ENCODE results near the gene ID2.
"Not testable (repeated sequence)": the region's sequence is repeated elsewhere in the genome, so short reads cannot be mapped to it uniquely, and the experiment has no call there.

The ID2 gene

DNA sequence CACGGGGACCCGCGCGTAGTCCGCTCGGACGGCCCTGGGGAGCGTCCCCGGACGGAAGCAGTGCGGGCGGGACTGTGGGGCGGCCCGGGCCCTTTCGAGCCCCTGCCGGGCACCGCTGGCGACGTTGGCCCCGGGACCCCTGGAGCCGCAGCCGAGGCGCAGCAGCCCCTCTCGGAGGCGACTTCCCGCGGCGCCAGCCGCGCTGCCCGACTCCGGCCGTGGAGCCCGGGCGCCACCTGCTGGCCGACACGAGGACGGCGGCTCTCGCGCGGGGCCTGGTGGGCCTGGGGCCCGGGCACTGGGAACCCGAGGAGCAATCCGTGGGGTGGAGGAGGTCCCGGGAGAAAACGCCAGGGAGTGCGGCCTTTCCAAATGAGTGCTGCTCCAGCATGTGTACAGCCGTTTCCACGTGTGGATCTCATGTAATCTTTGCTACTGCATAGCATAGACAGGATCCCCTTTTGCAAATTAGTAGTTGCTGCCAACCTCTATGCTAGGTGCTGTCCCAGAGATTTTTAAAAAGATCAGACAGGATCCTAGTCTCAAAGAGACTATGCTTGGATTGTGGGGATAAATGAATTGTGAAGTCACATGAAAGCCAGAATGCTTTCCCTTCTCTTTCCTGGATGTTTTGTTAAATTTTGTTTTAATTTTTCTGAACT lies 4.0 kb downstream of the ID2 start:
- peak; percentile 90 for DNase-seq (ENCODE audit: low spot score)

DNA sequence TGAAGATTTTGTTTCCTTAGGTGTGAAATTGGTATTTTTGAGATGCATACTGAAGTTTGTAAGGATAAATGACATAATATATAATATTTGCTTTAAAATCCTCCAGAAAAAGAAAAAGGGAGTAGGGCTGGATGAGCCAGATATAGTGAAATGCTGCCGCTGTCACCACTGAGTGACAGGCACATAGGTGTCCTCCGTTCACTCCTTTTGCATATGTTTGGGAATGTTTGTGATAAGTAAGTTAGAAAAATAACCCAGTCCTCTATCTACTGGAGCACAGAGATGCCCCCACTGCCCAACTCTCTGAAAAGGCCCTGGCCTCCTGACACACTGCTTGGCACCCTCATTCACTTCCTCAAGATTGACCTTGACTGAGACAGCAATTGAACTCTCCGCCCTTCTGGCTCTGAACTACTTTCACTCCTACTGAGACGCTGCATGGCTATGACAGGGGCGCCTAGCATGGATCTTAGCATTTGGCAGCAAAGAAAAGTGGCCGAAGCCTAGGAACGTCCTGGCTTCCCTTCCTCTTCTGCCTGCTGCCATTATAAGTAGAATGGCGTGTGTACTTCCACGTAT lies 10.1 kb downstream of the ID2 start:
- no peak for DNase-seq (ENCODE audit: low spot score)

DNA sequence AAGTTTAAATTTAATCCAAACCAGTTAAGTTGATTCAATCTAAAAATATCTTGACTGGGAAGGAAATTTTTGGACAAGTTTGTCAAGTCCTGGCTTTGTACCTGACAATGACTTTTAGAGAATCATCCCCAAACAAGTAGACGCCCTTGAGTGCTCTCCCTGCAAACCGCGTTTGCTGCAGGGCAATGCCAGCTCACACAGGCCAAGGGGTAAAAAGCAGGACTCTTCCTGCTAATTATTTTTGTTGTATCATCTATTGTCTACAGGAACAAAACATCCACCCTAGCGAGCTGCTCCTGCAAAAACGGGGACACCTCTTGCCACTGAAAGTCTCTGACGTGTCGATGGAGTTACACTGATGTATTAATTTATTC lies 10.9 kb downstream of the ID2 start:
- no peak for DNase-seq (ENCODE audit: low spot score)

DNA sequence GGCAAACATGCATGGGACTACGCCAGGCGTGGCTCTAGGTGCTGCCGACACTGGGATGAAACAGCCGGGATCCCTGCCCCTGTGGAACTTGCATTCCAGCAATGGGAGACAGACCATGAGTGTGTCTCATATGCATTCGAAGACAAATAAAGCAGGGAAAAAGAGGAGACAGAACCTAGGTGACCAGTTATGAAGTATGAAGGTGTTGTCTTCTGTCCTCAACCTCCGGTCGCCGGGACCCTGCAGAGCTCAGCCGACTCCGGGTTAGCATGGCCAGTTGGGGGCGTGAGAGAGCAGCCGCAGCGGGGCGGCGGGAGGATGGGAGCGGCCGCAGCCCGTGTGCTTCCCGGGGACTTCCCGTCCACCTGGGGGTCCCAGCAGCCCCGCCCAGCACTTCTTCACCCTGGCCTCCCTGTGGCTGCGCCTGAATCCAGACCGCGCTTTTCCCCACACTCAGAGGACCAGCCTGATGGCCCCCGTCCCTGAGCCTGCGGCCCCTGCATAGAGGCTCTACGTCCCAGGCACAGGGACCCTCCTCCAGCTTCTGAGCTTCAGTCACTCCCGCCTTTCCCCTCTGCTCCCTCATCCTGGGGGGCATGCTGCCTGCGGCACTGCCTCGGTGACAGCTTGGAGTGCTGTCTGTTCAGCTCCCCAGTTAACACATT lies 11.4 kb downstream of the ID2 start:
- DNase-seq (ENCODE audit: low spot score) = peak; percentile 86

DNA sequence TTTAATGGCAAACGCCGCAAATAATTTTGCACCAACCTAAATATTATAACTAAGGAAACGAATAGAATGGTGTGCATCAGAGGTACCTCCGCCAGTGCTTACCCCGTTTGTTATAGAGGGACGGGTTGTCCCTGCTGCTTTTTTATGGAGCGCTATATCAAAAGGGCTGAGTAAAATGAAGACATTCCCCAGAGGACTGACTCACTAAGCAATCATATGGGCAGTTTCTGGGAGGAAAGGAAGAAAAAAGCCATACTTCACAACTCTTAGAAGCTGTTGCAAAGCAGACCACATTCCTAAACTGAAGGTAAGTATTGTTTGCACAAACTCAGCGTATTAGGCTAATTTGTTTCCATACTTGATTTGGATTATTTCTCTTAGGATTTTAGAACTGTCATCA lies 12.9 kb downstream of the ID2 start:
- no peak for DNase-seq (ENCODE audit: low spot score)

DNA sequence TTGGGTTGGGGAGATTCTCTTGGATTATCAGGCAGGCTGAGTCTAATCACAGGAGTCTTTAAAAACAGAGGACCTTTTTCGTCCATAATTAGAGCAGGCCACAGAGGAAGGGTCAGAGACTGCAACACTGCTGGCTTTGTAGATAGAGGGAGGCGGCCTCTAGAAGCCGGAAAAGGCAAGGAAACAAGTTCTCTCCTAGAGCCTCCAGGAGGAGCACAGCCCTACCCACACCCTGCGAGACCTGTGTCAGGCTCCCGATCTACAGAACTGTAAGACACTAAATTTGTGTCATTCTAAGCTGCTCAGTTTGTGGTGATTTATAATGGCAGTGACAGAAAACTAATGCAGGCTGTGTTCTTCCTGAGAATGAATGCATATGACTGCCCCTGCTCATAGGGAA lies 15.3 kb downstream of the ID2 start:
- no peak for DNase-seq (ENCODE audit: low spot score)

DNA sequence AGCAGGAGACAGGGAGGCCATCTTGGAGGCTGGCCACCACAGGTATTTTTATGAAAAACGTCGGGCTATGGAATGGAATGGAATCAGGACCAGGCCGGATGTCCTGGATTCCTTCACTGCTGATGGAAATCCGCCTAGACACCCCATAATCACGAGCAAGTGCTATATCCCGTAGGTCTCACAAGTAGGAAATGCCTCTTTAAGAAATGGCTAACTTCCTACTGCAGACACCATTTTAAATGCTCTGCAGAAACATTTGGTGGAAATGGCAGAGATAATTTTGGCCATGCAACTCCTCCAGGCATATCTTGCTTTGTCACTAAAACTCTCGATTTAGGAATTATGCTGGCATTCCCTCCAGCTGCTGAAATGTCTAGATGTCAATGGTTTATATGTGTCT lies 18.0 kb downstream of the ID2 start:
- no peak for DNase-seq (ENCODE audit: low spot score)

DNA sequence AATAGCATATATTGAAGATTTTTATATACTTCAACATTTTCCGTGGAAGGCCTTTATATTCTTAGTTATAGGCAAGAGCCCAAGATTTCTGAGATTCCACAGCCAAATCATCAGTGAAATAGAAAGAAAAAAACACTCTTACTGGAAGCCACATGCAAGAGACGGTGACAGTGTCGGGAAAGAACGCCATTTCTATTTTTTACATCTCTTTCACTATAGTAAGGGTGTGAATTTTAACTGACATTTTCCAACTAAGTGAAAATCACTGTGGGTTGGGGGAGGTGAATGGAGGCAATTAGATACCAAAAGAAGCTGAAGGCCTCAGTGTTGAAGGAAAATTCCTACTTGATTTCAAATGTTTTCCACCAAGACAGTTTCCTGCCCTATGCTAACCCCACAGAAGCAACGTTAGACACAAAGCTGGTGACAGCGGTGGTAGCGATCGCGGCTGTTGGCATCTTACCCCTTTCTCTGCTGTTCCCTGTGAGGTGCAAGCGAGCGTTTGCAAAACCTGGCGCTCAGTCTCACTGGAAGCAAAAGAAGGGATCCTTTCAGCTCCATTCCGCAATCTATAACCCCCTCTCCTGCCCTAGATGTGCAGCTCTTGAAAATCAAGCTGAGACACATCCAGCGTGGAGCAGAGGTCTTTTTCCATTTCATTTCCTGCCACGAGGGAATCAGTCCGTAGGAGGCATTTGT lies 20.0 kb downstream of the ID2 start:
- no peak for DNase-seq (ENCODE audit: low spot score)

DNA sequence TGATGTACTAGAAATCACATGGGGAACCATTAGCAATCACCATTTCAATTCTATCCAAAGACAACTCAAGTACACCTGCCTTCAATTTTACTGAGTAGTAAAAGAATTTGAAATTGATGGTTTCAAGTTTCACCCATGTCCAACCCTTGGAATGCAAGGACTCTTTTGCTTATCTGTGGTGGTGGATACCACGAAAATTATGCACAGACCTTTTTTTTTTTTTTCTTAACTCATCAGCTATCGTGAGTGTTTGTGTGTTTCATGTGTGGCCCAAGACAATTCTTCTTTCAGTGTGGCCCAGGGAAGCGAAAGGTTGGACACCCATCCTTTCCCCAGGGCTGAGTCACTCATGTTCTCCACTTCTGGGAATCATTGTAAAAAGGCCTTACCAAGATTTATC lies 23.1 kb downstream of the ID2 start:
- no peak for DNase-seq (ENCODE audit: low spot score)

DNA sequence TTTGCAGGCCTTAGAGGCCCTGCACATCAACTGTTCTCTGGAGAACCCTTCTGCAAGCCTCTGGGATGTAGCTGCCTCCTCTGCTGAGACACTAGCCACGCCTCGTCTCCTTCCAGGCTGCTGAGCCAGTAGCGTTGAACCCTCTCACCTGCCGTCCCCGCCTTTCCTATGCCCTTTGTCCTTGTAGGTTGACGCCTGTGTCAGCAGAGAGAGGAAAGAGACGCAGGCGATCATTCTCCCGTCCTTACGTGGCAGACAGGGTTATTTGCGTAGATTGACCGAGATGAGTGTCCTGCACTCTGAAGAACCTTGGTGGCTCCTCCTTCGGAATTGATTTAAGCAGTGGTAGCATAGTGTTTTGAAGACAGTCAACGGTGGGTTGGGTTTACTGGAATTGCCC lies 27.8 kb downstream of the ID2 start:
- DNase-seq (ENCODE audit: low spot score) = no peak

DNA sequence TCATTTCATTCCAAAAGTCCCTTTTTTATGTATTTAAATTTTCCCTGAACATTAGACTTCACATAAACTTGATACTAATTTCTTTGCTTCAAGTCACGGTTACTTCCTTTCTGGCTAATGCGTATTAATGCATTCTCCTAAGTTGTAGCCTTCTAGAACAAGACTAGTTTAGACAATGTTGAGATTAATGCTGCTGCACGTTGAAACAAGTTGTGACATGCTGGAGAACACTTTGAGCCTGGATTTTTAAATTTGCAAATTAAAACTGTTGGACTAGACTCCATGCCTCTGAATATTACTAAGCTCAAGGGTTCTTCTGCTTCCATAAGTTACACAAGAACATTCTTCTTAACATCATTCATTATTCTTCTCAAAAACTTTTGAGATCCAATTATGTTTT lies 29.1 kb downstream of the ID2 start:
- no peak for DNase-seq (ENCODE audit: low spot score)

DNA sequence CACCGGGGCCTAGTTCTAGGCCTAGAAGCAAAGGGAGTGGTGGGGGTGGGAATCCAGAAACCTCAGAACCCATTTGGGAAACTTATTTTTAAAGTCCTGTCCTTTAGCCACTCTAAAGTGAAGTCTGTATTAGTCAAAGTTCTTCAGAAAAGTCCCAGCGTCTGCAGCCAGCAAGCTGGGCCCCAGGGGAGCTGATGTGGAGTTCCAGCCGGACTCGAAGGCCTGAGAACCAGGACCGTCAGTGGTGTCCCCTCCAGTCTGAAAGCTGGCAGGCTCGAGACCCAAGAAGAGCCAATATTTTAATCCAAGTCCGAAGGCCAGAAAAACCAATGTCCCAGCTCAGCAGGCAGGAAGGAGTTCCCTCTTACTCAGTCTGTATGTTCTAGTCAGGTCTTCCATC lies 32.4 kb downstream of the ID2 start:
- no peak for DNase-seq (ENCODE audit: low spot score)

DNA sequence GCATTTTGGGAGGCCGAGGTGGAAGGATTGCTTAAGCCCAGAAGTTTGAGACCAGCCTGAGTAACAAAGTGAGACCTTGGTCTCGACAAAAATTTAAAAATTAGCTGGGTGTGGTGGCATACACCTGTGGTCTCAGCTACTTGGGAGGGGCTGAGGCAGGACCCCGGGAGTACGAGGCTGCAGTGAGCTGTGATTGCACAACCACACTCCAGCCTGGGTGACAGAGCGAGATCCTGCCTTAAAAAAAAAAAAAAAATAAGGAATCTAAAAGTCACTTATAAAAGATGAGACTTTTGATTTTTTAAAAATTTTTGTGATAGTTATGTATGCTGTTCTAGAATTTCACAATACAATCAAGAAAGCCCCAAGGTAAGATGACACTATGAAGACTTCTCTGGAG lies 33.1 kb downstream of the ID2 start:
- no peak for DNase-seq (ENCODE audit: low spot score)

DNA sequence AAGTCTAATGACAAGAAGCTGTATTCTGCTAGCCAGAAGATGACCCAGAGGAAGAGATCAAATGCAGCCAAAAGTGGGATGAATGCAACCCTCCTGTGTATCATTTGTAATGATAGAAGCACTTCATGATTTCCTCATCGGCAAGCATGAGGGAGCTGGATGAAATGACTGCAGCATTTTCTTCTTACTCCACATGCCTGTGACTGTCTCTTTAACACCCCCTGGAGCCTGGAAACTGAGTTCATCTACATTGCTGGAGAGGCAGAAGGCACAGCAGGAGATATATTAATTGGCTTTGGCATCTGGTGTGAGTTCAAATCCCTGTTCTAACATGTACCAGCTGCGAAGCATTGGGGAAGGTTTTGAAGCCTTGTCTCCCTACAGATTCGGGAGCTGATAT lies 37.7 kb downstream of the ID2 start:
- no peak for DNase-seq (ENCODE audit: low spot score)

DNA sequence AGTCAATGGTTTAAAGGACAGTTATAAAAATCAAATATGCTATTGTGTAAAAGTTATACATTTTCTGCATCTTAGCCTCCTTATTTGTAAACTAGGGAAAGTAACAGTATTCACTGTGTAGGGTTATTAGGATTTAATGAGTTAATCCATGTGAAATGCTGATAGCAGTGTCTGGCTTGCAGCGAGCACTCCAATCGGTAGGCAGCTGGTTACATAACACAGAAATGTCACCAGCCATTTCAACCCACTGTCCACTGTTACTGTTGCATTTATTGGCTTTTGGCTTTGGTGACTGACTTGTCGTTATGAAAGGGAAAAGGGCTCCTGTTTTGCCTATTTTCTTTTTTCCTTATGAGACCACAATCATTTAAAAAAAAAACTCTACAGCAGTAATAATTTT lies 38.9 kb downstream of the ID2 start:
- no peak for DNase-seq (ENCODE audit: low spot score)

DNA sequence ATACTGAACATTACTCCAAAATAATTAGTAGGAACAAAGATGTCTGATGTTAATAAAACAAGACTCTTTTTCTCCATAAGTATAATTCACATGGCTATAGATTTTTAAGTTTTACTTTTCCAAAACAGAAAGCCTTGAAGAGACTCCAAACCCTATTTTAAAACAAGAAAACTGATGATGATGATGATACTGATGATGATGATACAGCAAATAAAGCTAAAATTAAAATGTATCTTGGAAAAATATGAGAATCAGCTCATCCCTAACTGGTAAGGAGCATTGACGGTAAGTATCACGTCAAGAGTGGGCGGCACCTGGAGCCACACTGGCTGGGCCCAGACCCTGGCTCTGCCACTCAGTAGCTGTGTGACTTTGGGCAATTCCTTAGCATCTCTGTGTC lies 39.6 kb downstream of the ID2 start:
- no peak for DNase-seq (ENCODE audit: low spot score)

DNA sequence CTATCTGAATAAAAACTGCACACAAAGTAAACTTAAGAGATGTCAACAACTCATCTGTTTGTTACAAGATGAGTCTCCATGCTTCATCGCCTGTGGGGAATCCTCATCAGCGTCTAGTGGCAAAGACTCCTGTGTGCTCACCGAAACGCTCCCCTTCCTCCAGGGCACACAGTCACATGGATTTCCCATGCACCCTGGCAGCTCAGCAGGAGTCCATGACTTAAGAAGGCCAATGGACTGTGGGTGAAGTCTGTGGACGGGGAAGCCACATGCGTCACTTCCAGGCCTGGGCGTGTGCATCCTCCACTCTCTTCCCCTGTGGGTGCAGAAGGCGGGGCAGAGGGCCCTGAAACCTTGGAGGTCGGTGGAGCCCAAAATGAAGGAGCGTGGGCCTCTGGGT lies 41.1 kb downstream of the ID2 start:
- no peak for DNase-seq (ENCODE audit: low spot score)

DNA sequence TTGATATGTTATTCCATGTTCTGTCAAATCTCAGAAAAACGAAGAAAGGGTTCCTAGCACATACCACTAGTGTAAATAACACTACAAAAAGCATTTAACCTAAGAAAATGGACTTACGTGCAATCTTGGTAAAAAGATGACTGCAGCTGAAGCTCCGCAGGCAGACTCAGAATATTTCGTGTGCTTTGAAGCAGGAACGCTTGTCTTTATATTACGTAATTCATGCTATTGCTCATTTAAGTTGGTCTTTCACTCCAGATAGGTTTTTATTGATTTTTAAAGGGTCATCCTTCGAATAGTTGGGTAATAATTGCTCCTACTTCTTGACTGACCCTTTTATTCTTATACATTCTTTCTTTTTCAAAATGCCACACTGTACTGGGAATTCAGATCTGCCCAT lies 44.0 kb downstream of the ID2 start:
- DNase-seq (ENCODE audit: low spot score) = no peak

DNA sequence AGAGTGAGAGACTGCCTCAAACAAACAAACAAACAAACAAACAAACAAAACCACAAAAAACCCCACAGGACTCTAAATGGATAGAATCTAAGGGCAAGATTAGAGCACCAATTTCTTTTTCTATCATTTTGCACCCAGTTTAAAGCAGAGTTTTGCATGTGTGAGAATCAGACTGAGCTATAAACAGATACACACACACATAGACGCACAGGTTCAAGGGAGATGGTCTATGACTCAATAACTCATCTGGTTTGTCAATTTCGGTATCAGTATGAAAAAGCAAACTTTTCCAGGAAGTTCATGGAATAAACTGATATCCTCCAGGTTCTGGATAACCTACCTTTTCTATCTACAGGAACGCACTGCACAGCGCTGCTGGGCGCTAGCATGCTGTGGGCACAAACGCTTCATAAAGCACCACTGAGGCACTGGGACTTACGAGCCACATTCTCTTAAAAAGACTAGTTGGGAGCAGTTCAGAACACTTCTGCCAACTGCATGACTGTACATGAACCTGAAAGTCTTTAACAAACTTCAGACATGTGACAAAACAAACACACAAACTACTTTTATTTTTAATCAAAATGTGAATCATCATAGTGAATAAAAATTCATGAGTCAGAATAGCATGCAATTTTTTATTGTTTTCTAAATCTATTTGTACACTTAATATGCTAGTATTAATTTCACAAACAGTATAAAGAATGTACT lies 46.6 kb downstream of the ID2 start:
- DNase-seq (ENCODE audit: low spot score) = no peak

DNA sequence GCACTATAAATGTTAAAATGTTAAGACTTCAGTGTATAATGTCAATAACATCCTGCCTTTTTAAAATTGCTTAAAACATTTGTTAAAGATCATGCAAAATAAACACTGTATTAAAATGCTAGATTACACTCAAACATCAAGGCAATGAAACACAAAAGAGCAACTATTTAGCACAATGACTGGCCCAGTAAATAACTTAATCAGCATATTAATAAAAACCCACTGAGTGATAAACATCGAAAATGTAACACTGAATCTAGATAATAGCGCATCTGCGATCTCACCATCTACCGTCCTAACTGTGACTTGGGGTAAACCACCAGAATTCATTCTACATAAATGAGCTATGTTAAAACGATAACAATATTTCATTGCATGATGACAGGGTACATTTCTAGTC lies 47.2 kb downstream of the ID2 start:
- DNase-seq (ENCODE audit: low spot score) = not testable (repeated sequence)

DNA sequence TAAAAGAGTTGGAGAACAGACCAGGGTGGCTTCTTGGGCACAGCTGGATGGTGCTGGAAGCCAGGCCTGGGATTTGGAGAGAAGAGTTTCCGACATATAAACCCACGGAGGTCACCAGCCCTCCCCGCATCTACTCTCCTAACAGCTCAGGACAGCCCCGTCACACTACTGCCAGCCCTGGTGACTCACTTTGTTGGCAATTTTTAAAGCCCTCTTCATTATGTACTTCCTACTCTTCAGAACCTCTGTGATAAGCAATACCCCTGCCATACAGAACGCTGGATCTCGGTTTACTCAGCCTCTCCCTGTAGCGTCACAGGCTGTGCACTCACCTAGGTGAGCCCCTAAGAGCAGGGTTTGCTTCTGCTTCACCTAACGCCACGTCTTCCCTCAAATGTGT lies 48.1 kb downstream of the ID2 start:
- DNase-seq (ENCODE audit: low spot score) = no peak

DNA sequence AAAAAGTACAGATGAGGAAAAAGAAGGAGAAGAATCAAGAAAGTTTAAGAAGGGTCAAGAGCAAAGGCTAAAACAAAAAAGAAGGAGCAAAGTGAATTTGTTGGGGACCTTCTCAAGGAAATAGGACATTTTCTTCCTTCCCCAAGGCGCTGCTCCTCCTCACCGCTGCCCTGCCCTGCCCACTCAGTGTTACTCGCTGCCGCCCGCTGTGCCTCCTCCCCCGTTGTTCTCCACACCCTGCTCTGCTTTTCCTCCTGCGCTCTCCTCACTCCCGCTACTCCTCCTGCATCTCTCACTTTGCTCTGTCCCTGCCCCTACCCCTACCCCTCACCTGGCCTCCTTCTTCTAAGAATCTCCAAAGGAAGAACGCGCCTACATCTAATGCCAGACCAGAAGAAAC lies 50.7 kb downstream of the ID2 start:
- no peak for DNase-seq (ENCODE audit: low spot score)

Data from D341Med (cell line).